ENCODE data around the gene TIMM44. TPM values are rescaled to one million over a fixed set of nuclear protein-coding genes. Genes with fewer than 3 reads are reported as not detected.

TIMM44 gene
- total RNA-seq, 1 experiment from 2014 or later = 142 TPM

DNA sequence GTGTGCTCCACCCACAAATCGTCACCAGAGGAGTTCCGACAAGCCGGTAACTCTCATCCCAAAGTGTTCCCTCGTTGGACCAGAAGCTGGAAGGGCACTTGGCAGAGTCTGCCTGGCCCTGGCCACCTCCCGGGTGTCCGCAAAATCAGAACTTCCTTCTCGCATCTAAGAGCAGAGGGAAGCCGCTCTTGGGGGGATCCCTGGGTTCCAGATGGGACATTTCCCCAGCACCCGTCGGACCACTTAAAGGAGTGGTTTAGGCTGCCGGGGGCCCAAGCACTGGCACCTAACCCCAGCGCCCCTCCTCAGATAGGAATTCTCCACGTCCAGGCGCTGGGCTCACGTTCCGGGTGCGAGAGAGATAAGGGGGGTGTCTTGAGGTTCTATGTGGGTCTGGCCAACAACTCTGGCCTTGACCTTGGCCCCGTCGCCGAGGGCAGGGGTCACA lies 40.6 kb downstream of the TIMM44 start:
- no peak for DNase-seq (ENCODE audit: unreplicated experiment)
- ChIA-PET POLR2A (interaction anchor here (0.6 to 8.7 kb wide), 19 partner anchors 9 to 273 kb away, joined by 3 to 91 read pairs (median 5); partner anchors contain the start of genes EVI5L, LRRC8E, PET100 and SNAPC2), CTCF (interaction anchor here (0.9 to 2.0 kb wide), 5 partner anchors 18 to 53 kb away, joined by 3 to 12 read pairs (median 4); no protein-coding TSS in a partner anchor)
- Mint-ChIP-seq H3K27me3 (ENCODE audit: insufficient read depth, unreplicated experiment) (no peaks in the 10 kb centered on the region), H3K9me3 (ENCODE audit: unreplicated experiment) (no peaks in the 10 kb centered on the region), H3K4me1 (ENCODE audit: insufficient read depth, unreplicated experiment) (peaks cover 32% of the 10 kb centered on the region), H3K36me3 (ENCODE audit: insufficient read depth, unreplicated experiment) (peaks cover 27% of the 10 kb centered on the region), H3K27ac (ENCODE audit: low read depth, unreplicated experiment) (peak overlapping the region; percentile 98), H3K4me3 (ENCODE audit: unreplicated experiment) (peak overlapping the region; percentile 97)
- TF ChIP-seq, protein P1, sequence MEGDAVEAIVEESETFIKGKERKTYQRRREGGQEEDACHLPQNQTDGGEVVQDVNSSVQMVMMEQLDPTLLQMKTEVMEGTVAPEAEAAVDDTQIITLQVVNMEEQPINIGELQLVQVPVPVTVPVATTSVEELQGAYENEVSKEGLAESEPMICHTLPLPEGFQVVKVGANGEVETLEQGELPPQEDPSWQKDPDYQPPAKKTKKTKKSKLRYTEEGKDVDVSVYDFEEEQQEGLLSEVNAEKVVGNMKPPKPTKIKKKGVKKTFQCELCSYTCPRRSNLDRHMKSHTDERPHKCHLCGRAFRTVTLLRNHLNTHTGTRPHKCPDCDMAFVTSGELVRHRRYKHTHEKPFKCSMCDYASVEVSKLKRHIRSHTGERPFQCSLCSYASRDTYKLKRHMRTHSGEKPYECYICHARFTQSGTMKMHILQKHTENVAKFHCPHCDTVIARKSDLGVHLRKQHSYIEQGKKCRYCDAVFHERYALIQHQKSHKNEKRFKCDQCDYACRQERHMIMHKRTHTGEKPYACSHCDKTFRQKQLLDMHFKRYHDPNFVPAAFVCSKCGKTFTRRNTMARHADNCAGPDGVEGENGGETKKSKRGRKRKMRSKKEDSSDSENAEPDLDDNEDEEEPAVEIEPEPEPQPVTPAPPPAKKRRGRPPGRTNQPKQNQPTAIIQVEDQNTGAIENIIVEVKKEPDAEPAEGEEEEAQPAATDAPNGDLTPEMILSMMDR (IDR thresholded peaks at IDR 0.05; ENCODE audit: unreplicated experiment) = no peak
- TSS peak; percentile 80 for BruUV-seq (replicated peaks)
- intact Hi-C loops (cut with micrococcal nuclease) = loop anchor here (1.0 to 5.0 kb wide), 2 partner anchors 34 to 51 kb away; no protein-coding TSS in a partner anchor

DNA sequence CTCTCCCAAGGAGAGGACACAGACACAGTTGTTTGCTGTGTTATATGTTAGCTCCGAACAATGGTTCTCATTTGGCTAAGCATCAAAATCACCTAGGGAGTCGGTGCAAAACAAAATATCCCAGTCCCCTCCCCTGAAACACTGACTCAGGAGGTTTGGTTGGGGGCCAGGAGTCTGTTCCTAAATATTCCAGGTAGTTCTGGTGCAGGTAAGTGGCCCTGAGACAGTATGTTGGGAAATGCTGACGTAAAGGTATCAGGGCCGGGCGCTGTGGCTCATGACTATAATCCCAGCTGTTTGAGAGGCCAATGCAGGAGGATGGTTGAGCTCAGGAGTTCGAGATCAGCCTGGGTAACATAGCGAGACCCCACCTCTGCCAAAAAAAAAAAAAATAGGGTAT lies 42.1 kb downstream of the TIMM44 start:
- Mint-ChIP-seq H3K4me3 (ENCODE audit: unreplicated experiment) (peak overlapping the region; percentile 50), H3K27me3 (ENCODE audit: insufficient read depth, unreplicated experiment) (no peaks in the 10 kb centered on the region), H3K9me3 (ENCODE audit: unreplicated experiment) (no peaks in the 10 kb centered on the region), H3K27ac (ENCODE audit: low read depth, unreplicated experiment) (peak overlapping the region; percentile 46), H3K36me3 (ENCODE audit: insufficient read depth, unreplicated experiment) (peaks cover 27% of the 10 kb centered on the region), H3K4me1 (ENCODE audit: insufficient read depth, unreplicated experiment) (peaks cover 32% of the 10 kb centered on the region)
- CTCF ChIA-PET = interaction anchor here (0.6 to 2.7 kb wide), 14 partner anchors 12 to 938 kb away, joined by 3 to 18 read pairs (median 5); partner anchors contain the start of gene TRAPPC5
- POLR2A ChIA-PET = interaction anchor here (0.6 to 8.7 kb wide), 22 partner anchors 12 to 623 kb away, joined by 3 to 91 read pairs (median 4); partner anchors contain the start of genes LRRC8E, PET100, SNAPC2 and TIMM44
- TF ChIP-seq, protein P1 (IDR thresholded peaks at IDR 0.05; ENCODE audit: unreplicated experiment) = no peak
- intact Hi-C loops (cut with micrococcal nuclease) = loop anchor here (5.0 kb wide), 1 partner anchor 49 kb away; no protein-coding TSS in a partner anchor
- BruUV-seq (replicated peaks) = no TSS peak
- DNase-seq (ENCODE audit: unreplicated experiment) = peak; percentile 94

DNA sequence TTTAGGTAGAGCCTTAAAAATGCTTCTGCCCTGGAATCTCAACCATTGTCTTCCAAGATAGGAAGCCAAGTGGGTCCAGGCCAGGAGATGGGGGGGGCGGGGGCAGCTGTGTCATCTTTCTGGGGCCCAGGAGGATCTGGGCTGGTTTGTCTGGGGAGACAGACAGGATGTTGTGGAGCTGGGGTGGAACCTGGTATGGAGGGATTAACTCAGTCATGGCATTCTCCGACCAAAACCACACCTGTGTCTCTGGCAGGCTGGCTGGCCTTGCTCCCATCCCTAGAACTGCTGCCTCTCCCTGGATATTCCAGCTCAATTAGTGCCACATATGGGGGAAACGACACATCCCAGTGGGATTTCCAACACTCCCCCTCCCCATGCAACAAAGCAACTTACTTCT lies 42.5 kb downstream of the TIMM44 start:
- POLR2A ChIA-PET = interaction anchor here (0.6 to 8.7 kb wide), 22 partner anchors 11 to 809 kb away, joined by 3 to 91 read pairs (median 4); partner anchors contain the start of genes LRRC8E, PET100, SNAPC2 and TIMM44
- CTCF ChIA-PET = interaction anchor here (0.6 to 2.7 kb wide), 13 partner anchors 11 to 938 kb away, joined by 3 to 18 read pairs (median 5); partner anchors contain the start of gene TRAPPC5

More for the DNA sequence above, 42.5 kb downstream of the TIMM44 start:
- peak overlapping the region; percentile 50 for H3K4me3 Mint-ChIP-seq (ENCODE audit: unreplicated experiment)
- no peaks in the 10 kb centered on the region for H3K9me3 Mint-ChIP-seq (ENCODE audit: unreplicated experiment)
- no peaks in the 10 kb centered on the region for H3K27me3 Mint-ChIP-seq (ENCODE audit: insufficient read depth, unreplicated experiment)
- peak; percentile 79 for DNase-seq (ENCODE audit: unreplicated experiment)
- peaks cover 27% of the 10 kb centered on the region for H3K36me3 Mint-ChIP-seq (ENCODE audit: insufficient read depth, unreplicated experiment)
- TF ChIP-seq, protein P1 (IDR thresholded peaks at IDR 0.05; ENCODE audit: unreplicated experiment) = no peak
- BruUV-seq (replicated peaks) = no TSS peak
- peak overlapping the region; percentile 46 for H3K27ac Mint-ChIP-seq (ENCODE audit: low read depth, unreplicated experiment)
- intact Hi-C loops (cut with micrococcal nuclease) = loop anchor here (5.0 kb wide), 1 partner anchor 49 kb away; no protein-coding TSS in a partner anchor
- peaks cover 31% of the 10 kb centered on the region for H3K4me1 Mint-ChIP-seq (ENCODE audit: insufficient read depth, unreplicated experiment)

Measured in MCF 10A (cell line).